GM12891 (cell line): ENCODE measurements around the gene WRAP73.

Source experiments
- POLR2A ChIP-seq: IDR thresholded peaks from 2 replicates; pipeline ENCODE4 v1.6.1; 2011; ENCODE audit warnings: low read depth, low read length, control low read depth
- POLR2AphosphoS5 ChIP-seq: IDR thresholded peaks from 2 replicates; pipeline ENCODE4 v1.6.1; 2011; ENCODE audit warnings: low read depth, low read length, control low read depth

DNA sequence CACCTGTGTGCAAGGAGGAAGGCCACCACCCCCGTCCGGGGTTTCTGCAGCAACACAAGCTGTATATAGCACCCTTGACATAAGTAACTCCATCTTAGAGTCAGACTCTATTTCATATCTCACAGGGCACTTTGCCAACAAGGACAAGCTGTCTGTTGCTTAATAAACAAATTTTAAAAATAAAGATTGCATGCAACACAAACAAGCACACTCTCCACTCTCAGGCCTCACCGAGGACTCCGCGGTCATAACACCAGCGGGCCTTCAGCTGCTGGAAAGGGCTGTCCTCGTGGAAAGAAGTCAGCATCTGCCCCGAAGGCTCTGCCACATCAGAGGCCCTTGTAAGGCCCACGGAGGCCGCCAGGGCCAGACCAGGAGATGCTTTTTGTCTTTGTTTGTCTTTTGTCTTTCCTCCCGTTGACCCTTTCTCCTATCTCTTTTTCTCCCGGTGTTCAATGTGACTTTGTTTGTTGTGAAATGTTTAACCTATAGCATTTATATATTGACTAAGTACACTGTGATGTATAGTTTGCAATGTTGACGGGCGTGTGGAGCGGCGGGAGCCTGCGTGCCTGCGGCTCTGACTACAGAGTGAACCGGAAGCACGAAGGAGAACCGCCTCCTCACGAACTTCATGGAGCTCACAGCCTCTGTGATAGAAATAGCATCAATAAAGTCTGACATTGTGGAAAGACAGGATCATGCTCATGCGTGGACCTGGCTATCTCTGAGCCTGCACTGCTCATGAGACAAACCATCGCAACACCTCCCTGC, 62.7 kb downstream of the WRAP73 start:
- TF ChIP-seq POLR2AphosphoS5 = no peak
- TF ChIP-seq POLR2A = no peak
